NK-92 (cell line): ENCODE measurements around the gene MMP17.
"Not testable (repeated sequence)": the region's sequence is repeated elsewhere in the genome, so short reads cannot be mapped to it uniquely, and the experiment has no call there.

ENCODE experiments used
- DNase-seq: peaks from one replicate; lab custom pipeline; 2025; ENCODE audit not compliant: unreplicated experiment; lab: John Stamatoyannopoulos, UW

The MMP17 gene

DNA sequence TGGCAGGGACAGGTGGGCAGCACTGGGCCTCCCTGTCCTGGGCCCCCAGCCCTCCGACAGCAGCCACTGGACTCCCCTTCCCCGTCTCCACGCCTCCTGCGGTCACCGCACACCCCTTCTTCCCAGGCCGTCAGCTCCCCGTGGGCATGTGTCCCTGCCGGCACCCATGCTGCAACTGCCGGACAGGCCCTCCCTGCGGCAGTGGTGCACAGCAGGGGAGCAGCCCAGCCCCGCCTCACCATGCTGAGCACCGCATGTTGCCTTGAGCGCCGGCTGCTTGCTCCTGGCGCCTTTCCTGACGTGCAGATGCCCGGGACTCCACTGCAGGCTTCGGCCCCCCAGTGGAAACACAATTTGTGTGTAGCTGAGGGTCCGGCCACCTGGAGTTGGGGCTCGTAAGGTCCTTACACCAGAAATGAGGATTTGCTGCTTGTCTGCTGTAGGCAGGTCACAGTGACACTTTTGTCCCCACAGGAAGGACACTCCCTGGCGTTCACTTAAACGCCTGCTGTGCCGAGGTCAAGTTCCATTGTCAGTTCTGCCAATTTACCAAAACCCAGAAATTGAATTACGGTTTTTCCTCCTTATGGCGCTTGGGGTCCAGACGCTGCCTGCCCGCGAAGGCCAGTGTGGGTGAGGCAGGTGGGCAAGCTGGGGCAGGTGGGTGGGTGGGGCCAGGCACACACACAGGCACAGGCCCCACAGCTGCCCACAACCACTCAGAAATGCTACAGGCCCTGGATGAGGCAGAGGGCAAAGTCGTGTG, 28.2 kb upstream of the MMP17 start:
- no peak for DNase-seq

- no peak for DNase-seq
Measured at GRCh38 chr12:131800594-131801135, 27.5 kb upstream of the MMP17 start.

DNA sequence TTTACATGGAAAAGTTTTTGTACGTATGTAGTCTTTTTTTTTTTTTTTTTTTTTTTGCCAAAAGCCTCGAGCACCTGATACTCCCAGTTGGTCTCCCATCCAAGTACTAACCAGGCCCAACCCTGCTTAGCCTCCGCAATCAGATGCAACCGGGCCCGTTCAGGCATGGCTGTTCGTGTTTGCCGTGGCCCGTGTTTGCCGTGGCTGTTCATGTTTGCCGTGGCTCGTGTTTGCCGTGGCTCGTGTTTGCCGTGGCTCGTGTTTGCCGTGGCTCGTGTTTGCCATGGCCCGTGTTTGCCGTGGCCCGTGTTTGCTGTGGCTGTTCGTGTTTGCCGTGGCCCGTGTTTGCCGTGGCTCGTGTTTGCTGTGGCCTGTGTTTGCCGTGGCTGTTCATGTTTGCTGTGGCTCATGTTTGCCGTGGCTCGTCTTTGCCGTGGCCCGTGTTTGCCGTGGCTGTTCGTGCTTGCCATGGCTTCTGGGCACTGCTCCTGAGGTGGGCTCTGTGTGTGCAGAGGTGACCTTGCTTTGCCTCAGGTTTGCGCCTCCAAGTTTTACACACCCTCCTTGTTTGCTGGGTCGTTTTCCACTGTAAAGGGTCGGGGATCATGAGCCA, 26.8 kb upstream of the MMP17 start:
- no peak for DNase-seq

GRCh38 chr12:131803961-131804521, 24.2 kb upstream of the MMP17 start:
- no peak for DNase-seq

DNA sequence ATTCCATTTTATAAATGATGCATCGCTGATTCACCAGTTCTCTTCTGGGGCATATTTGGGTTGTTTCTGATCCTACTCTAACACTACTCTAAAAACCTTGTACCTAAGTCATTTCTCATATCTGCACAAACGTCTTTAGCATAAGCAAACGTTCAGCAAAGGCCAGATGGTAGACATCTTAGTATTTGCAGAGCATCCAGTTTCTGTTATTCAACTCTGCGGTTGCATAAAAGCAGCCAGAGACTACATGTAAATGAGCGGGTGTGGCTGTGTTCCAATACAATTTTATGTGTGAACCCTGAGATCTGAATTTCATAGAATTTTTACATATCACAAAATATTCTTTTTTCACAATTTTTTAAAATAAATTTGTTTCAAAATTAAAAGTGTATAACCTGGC, 22.8 kb upstream of the MMP17 start:
- no peak for DNase-seq

- no peak for DNase-seq
Measured at GRCh38 chr12:131806674-131807073, 21.5 kb upstream of the MMP17 start.

- no peak for DNase-seq
Measured at GRCh38 chr12:131808744-131809371, 19.3 kb upstream of the MMP17 start.

DNA sequence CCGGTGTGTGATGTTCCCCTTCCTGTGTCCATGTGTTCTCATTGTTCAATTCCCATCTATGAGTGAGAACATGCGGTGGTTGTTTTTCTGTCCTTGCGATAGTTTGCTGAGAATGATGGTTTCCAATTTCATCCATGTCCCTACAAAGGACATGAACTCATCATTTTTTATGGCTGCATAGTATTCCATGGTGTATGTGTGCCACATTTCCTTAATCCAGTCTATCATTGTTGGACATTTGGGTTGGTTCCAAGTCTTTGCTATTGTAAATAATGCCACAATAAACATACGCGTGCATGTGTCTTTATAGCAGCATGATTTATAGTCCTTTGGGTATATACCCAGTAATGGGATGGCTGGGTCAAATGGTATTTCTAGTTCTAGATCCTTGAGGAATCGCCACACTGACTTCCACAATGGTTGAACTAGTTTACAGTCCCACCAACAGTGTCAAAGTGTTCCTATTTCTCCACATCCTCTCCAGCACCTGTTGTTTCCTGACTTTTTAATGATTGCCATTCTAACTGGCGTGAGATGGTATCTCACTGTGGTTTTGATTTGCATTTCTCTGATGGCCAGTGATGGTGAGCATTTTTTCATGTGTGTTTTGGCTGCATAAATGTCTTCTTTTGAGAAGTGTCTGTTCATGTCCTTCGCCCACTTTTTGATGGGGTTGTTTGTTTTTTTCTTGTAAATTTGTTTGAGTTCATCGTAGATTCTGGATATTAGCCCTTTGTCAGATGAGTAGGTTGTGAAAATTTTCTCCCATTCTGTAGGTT, 18.5 kb upstream of the MMP17 start:
- not testable (repeated sequence) for DNase-seq

DNA sequence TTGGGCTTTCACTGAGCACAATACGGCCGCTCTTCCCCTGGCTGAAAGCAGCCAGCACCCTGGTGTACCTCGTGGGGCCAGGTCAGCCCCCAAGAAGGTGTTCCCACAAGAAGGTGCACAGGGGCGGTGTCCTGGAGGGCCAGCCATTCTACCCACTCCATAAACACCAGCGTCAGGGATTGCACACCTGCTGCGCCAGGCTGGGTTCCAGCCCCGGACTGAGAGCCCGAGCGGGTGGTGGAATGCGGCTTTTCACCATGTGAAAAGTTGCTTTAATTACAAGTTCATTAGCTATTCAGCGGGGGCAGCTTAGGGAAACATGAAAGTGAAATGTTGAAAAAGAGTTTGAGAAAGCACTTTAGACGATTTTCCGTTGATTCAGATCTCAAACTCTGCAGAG, 17.5 kb upstream of the MMP17 start:
- no peak for DNase-seq

DNA sequence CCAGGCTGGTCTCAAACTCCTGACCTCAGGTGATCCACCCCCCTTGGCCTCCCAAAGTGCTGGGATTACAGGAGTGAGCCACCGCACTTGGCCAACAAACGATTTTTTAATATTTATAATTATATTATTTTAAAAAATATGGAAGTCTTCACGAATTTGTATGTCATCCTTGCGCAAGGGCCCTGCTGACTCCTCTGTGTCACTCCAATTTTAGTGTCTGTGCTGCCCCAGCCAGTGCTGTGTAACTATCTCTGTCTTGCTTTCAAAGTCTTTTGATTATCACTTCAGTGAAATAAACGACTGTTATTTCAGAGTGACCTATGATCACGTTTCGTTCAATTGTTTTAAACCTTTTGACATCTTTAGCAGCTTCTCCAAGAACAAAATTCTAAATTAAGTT, 13.1 kb upstream of the MMP17 start:
- no peak for DNase-seq

DNA sequence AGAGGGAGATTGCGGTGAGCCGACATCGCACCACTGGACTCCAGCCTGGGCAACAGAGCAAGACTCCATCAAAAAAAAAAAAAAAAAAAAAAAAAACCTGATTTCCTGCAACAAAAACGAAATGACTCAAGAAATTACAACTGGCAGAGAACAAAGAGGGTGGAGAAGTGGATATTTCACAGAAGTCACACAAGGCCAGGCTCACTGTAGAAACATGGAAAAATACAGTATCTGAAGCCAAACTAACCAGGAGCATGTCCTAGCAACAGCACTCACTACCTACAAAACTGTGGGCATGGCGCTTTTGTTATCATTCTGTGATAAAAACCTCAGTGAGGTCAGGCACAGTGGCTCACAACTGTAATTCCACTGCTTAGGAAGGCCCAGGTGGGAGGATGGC, 11.7 kb upstream of the MMP17 start:
- DNase-seq, result no peak

- no peak for DNase-seq
Measured at GRCh38 chr12:131817241-131817640, 11.0 kb upstream of the MMP17 start.

- DNase-seq, result no peak
Measured at GRCh38 chr12:131818821-131819585, 9.2 kb upstream of the MMP17 start.

DNA sequence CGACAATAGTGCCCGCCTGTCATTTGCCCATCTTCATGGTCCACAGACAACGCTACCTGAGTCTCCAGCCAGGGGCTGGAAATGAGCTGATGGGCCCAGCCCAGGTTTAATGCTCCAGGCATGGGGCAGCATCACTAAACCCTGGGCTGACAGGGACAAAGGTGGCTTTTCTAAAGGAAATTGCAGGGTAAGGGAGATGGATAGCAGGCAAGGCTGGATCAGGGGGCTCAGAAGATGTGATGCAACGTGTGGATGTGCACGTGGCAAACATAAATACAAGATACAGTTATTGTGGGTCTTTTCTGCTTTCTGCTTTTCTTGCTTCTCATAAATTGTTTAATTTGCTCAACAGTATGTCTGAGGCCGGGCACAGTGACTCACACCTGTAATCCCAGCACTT, 3.7 kb upstream of the MMP17 start:
- no peak for DNase-seq

DNA sequence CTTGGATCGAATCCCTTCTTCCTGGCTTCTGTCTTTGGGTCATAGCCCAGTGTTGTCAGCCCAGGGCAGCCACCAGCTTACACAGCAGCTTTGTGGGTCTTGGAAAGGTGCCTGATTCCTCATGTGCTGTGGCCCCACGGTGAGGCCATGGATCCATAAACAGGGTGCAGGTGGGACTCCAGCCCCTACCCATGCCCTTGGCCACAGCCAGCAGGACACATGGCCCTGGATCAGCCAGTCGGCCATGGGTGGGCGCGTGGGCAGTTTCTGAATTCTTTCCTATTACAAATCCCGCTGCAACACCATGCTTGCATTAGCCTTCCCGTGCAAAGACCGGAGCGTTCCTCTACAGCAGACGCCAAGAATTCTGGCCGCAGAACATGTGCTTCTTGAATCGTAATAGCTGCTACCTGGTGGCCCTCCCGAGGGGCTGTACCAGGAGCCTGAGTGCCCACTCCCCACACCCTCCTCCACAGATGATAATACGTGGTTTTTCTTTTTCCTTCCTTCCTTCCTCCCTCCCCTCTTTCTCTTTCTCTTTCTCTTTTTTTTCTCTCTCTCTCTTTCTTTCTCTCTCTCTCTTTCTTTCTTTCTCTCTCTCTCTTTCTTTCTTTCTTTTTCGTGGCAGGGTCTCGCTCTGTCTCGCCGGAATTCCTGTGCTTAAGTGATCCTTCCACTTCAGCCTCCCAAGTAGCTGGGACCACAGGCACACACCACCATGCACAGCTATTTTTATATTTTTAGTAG, 2.9 kb upstream of the MMP17 start:
- no peak for DNase-seq

DNA sequence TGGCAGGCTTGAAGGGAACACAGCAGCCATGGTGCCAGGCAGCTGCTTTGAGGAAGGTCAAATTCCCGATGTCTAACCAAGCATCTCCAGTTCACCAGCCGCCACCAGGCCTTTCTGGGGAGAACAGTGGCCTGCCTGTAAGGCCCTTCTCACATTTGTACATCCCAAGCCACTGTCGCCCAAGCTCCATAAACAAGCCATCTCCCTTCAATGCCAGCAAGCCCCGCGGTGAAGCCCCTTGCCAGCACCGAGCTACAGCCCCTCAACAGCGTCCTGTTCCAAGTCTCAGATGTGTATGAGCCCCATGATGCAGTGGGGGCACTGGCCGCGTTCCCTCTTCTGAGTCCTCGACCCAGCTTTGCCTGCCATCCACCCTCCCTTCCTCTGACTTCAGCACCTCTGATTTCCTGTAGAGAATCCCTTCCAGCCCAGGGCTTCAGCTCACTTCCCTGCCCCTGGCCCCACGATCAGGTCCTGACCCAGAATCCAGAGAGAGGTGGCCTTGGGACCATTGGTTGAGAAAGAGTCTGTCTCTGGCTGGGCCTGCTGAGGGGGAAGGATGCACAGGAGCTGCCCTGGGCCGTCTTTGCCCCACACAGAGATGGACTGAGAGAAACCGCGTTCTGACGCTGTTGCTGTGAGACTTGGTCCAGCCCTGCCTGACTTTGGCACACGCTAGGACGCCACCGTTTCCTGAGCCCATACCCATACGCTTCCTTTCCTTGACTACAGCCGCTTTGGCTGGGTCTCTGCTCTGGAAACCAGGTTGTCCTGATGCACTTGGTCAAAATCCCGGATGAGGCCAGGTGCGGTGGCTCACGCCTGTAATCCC, 1.9 kb upstream of the MMP17 start:
- no peak for DNase-seq

GRCh38 chr12:131828671-131829355, 620 bp downstream of the MMP17 start:
- no peak for DNase-seq

- no peak for DNase-seq
Measured at GRCh38 chr12:131829356-131829747, 1.2 kb downstream of the MMP17 start.
